ENCODE measurements around the gene FZD2. TPM values are rescaled to one million over a fixed set of nuclear protein-coding genes. Genes with fewer than 3 reads are reported as not detected.

Gene FZD2
- total and polyA plus RNA-seq, 2 of the 8 experiments (the other 6 are each of a cell fraction or from before 2014, with no cell fraction given) = 17.6 to 86.7 TPM

GRCh38 chr17:44578947-44579346, 21.7 kb downstream of the FZD2 start (continued):
- no peak for TF ChIP-seq NANOG (IDR thresholded peaks at IDR 0.05; ENCODE audit: insufficient read depth, low read depth, low read length, poor library complexity, severe bottlenecking)
- TF ChIP-seq SAP30 (IDR thresholded peaks at IDR 0.05; ENCODE audit: insufficient read depth, insufficient replicate concordance, low read length) = no peak
- no peak for TF ChIP-seq HDAC6 (IDR thresholded peaks at IDR 0.05; ENCODE audit: low read depth, low read length)

Measured in H1 (cell line).